ENCODE data around the gene KRT77. TPM values are rescaled to one million over a fixed set of nuclear protein-coding genes. Genes with fewer than 3 reads are reported as not detected.

The KRT77 gene
- polyA plus RNA-seq, 4 donors: not detected

Other genes starting within 250 kb of the KRT77 start
- not detected for gene KRT6C, start 229.7 kb downstream of the KRT77 start, polyA plus RNA-seq (ENCODE audit: insufficient read length in 4 of 4)
- not detected for gene KRT6A, start 210.3 kb downstream of the KRT77 start, polyA plus RNA-seq (ENCODE audit: insufficient read length in 4 of 4)
- gene KRT5, start 183.1 kb downstream of the KRT77 start, polyA plus RNA-seq (ENCODE audit: insufficient read length in 4 of 4): 1 to 10 TPM in 1 of 4 donors, under 1 TPM in 2, not detected in 1; 0.08 to 1.0 (median 0.16) TPM
- gene KRT71, start 150.4 kb downstream of the KRT77 start, polyA plus RNA-seq (ENCODE audit: insufficient read length in 4 of 4): not detected
- gene KRT74, start 129.7 kb downstream of the KRT77 start, polyA plus RNA-seq (ENCODE audit: insufficient read length in 4 of 4): not detected
- gene KRT72, start 102.1 kb downstream of the KRT77 start, polyA plus RNA-seq (ENCODE audit: insufficient read length in 4 of 4): under 1 TPM in 2 of 4 donors, not detected in 2; 0.08 to 0.17 TPM
- under 1 TPM in 1 of 4 donors, not detected in 3; 0.06 TPM for gene KRT73, start 85.0 kb downstream of the KRT77 start, polyA plus RNA-seq (ENCODE audit: insufficient read length in 4 of 4)
- not detected for gene KRT2, start 51.3 kb downstream of the KRT77 start, polyA plus RNA-seq (ENCODE audit: insufficient read length in 4 of 4)
- gene KRT1, start 23.1 kb downstream of the KRT77 start, polyA plus RNA-seq (ENCODE audit: insufficient read length in 4 of 4): under 1 TPM; 0.21 to 0.32 (median 0.28) TPM
- not detected for gene KRT76, start 73.8 kb upstream of the KRT77 start, polyA plus RNA-seq (ENCODE audit: insufficient read length in 4 of 4)
- not detected for gene KRT3, start 92.6 kb upstream of the KRT77 start, polyA plus RNA-seq (ENCODE audit: insufficient read length in 4 of 4)
- gene KRT4, start 110.6 kb upstream of the KRT77 start, polyA plus RNA-seq (ENCODE audit: insufficient read length in 4 of 4): under 1 TPM; 0.48 to 0.76 (median 0.61) TPM
- gene KRT79, start 130.8 kb upstream of the KRT77 start, polyA plus RNA-seq (ENCODE audit: insufficient read length in 4 of 4): not detected
- not detected for gene KRT78, start 145.5 kb upstream of the KRT77 start, polyA plus RNA-seq (ENCODE audit: insufficient read length in 4 of 4)
- 100 to 1,000 TPM; 212 to 262 (median 238) TPM for gene KRT8, start 201.6 kb upstream of the KRT77 start, polyA plus RNA-seq (ENCODE audit: insufficient read length in 4 of 4)
- 100 to 1,000 TPM; 164 to 178 (median 168) TPM for gene KRT18, start 245.6 kb upstream of the KRT77 start, polyA plus RNA-seq (ENCODE audit: insufficient read length in 4 of 4)